Uterus (tissue), 2 donors: ENCODE measurements around the gene TLX2.

Experiments
- POLR2A ChIP-seq, 2 donors: fragments of 450-650 bp; IDR thresholded peaks; one replicate each; pipeline ENCODE4 v1.6.1; 2016; ENCODE audit warnings: antibody characterized with exemption in 2 of 2, mild to moderate bottlenecking in 1 of 2, moderate library complexity in 1 of 2
- TF ChIP-seq, protein P1 (sequence below), 4 experiments: fragments of 200-600 bp in 2 of 4; fragments of 450-650 bp in 2 of 4; sonication (generic) in 2 of 4; IDR thresholded peaks; one replicate each; pipeline ENCODE4 v1.5.1; 2016 to 2019; ENCODE audit warnings: antibody characterized with exemption in 4 of 4, mild to moderate bottlenecking in 2 of 4, moderate library complexity in 1 of 4

DNA sequence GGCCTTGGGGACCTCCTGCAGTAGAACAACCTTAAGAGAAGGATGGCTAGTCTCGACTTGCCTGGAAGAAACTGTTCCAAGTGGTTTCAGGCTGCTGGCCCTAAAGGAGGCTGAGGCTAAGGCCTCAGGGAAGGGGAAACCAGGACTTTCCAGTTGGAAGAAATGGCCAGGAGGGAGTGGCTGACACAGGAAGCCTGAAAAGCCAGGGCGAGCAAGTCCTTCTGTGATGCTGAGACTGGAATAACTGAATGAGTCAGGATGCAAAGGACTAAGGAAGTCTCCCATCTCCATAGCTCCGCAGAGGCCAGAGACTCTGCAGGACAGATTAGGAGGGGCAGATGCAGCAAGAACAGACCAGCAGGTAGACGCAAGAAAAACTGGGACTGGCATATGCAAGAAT lies 22.9 kb downstream of the TLX2 start:
- no peak for TF ChIP-seq POLR2A (IDR thresholded peaks at IDR 0.05)
- TF ChIP-seq, protein P1, sequence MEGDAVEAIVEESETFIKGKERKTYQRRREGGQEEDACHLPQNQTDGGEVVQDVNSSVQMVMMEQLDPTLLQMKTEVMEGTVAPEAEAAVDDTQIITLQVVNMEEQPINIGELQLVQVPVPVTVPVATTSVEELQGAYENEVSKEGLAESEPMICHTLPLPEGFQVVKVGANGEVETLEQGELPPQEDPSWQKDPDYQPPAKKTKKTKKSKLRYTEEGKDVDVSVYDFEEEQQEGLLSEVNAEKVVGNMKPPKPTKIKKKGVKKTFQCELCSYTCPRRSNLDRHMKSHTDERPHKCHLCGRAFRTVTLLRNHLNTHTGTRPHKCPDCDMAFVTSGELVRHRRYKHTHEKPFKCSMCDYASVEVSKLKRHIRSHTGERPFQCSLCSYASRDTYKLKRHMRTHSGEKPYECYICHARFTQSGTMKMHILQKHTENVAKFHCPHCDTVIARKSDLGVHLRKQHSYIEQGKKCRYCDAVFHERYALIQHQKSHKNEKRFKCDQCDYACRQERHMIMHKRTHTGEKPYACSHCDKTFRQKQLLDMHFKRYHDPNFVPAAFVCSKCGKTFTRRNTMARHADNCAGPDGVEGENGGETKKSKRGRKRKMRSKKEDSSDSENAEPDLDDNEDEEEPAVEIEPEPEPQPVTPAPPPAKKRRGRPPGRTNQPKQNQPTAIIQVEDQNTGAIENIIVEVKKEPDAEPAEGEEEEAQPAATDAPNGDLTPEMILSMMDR (IDR thresholded peaks at IDR 0.05), result no peak
